GM19452 (cell line): ENCODE results near the gene SHROOM3.

Source experiments
- ATAC-seq: cut with Tn5 transposase; IDR thresholded peaks from one replicate; pipeline ENCODE4 v1.9.1; 2021; ENCODE audit not compliant: unreplicated experiment

Gene SHROOM3

DNA sequence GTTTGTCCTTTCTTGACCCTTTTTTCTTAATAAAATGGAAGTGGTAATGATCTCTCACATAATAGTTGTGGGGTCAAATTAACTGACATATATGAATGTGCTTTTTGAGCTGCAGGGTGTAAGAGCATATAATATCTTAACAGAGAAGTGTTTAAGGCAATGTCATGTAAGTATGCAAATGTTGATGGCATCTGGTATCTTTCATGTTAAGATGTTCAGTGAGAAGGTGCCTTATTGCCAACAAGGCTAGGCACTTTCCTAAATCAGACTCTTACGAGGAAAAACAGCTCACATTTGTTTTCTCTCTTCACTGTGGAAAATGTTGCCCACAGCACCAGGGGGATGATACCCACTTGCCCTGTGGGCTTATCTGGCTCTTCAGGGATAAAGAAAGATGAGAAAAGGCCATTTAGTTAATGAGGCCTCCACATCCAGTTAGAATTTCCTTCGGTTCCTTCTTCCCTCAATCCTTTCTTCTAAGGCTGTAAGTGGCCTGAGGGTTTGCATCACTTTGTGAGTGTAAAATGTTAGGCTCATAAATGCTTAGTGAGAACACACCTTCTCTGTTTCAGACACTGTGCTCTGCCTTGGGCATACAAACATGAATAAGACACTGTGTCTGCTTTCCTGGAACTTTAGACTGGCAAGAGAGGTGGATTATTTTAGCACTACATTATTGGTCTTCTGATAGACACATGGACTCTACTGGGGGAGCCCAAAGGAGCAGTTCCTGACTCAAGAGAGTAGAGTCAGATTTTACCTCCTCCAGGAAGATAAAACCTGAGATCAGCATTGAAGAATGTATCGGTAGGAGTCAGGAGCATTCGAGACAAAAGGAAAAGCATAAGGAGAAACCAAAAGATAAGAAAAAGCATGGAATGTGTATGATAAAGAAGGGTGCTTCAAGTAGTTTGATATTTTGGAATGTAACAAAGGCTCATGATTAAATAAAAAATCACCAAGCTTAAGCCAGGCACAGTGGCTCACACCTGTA lies 327.4 kb downstream of the SHROOM3 start:
- no peak for ATAC-seq

DNA sequence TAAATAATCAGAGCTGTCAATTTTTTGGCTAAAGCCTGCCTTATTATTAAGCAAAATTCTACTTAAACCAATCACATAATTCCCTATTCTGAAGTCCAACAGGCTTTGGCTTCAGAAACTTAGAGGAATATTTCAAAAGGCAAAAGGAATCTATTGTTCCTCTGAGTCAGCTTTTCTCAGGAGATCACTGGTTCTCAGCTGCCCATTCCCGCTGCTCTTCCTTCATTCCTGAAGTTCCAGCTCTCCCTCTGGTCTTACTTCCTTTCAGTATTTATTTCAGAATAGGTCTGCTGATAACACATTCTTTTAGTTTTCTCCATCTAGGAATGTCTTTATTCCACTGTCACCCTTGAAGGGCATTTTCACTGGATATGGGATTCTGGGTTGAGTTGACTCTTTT lies 329.2 kb downstream of the SHROOM3 start:
- no peak for ATAC-seq

GRCh38 chr4:76765473-76766183 lies 330.6 kb downstream of the SHROOM3 start:
- peak; percentile 70 for ATAC-seq

GRCh38 chr4:76767983-76768382 lies 333.0 kb downstream of the SHROOM3 start:
- ATAC-seq = no peak

DNA sequence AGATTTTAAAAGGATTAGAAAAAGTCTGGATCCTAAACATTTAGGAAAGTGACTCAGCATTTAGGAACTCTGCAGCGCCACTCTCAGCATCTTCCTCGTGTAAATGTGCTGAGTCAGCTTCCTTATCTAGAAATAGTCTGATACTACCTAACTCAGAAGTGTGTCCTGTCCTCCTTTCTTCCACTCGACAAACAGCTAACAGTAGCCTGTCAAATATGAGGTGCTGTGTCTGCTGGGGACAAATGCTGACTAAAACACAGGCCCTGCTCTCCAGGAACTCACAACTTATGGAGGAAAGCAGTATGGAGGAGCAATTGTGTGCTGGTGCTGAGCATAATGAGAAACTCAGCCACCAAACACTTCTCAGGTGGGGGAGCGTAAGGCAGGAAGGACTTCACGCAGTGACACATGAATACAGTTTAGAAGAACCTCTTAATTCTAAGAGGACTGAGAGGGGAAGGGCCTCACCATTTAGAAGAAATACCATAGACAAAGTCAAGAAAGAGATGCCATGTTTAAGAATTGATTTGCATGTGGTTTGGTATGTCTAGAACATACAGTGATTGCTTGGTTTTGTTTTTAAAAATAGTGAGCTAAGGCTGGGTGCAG lies 337.6 kb downstream of the SHROOM3 start:
- ATAC-seq = peak; percentile 57

DNA sequence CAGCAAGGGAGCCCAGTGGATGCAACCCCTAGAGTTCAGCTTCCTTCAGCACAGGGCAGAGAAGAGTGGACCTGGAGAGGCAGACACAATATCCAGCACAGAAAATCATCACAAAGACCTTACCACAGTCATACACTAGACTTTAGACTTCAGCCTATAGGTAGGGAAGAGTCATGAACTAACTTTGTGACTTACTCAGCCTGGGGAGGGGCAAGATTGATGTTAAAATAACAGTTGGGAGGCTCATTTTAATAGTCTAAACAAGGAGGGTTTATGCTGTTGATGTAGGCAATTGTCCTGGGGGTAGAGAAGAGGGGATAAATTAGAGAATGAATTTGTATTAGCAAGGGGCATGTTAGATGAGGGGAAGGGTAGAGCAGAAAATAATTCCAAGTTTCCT lies 338.7 kb downstream of the SHROOM3 start:
- ATAC-seq = no peak

GRCh38 chr4:76779740-76780459 lies 344.9 kb downstream of the SHROOM3 start:
- ATAC-seq = no peak

DNA sequence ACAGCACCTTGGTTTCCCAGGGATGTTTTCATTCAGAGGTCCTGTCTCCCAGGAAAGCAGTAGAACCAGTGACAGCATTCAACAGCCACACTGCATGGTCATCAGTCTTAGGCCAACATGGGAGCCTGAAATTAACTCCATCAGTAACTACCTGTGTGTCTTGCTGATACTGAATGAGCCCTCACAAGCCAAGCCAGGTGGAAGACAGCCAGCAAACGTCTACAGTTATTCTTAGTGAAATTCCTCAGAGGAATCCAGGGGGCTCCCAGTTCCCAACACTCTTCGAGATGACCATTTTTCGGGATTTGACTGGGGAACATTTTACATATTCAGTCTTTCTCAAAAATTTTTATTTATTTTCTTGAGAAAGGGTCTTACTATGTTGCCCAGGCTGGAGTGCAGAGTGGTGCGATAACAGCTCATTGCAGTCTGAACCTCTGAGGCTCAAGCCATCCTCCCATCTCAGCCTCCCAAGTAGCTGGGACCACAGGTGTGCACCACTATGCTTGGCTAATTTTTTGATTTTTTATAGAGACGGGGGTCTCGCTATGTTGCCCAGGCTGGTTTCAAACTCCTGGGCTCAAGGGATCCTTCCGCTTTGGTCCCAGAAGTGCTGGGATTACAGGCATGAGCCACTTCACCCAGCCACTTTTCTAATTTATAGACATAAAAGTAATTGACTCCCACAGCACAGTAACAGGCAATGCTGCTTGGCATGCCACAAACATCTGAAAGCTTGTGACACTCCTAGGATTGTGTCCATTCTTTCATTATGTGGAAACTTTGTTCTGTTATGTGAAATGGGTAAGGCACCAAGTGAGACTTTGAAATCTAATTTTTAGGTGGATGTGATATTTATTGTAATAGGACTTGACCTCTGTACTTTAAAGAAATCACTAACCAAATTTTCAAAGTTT lies 346.0 kb downstream of the SHROOM3 start:
- no peak for ATAC-seq

DNA sequence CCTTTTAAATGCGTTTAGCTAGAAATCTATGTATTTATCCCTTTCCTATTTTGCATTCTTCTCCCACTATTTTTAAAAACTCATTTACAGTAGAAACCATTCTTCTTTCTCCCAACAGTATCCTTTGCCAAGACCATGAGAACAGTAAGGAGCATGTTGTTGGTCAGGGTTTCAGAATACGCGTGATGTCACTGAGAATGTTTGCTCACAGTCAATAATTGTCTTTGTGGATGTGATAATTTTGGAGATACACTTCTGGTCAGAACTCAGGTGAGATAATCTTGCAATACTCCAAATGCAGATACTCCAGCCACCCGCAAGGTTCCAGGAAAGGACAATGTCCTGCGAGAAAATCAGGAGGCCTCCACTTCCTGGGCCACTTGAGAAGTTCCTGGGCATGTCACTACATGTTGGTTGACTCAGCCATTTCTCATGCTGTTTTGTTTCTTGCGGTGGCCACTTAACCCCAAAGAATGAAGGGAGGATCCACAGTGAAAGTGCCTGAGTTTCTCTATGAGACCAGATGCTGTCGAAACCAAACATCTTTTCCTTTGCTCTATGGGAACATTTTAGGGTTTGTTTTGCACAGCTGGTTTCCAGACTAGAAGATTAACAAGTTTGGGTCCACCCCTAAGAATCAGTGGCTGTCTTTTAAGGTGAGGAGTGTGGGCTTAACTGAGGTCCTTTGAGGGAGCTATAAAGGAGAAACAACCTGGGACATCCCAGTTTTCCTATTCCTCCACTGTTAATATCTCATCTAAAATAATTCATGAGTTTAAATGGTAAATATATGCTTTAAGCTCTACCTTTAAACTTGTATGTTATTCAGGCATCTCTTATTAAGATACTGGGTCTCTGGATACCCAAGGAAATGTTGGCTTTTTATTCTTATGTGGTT lies 346.9 kb downstream of the SHROOM3 start:
- ATAC-seq = peak; percentile 67

- no peak for ATAC-seq
Observed at GRCh38 chr4:76782837-76783236, 347.8 kb downstream of the SHROOM3 start.

GRCh38 chr4:76783836-76784235 lies 348.8 kb downstream of the SHROOM3 start:
- ATAC-seq = no peak

- ATAC-seq = no peak
Observed at GRCh38 chr4:76784237-76784636, 349.2 kb downstream of the SHROOM3 start.

- no peak for ATAC-seq
Observed at GRCh38 chr4:76787898-76788297, 352.9 kb downstream of the SHROOM3 start.

DNA sequence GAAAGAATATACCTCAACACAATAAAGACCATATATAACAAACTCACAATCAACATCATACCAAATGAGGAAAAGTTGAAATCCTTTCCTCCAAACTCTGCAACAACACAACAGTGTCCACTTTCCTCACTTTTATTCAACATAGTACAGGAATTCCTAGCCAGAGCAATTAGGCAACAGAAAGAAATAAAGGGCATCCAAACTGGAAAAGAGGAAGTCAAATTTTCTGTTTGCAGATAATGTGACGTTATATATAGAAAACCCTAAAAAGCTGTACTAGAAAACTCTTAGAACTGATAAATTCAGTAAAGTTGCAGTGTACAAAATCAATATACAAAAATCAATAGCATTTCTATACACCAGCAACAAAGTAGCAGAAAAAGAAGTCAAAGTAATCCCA lies 355.3 kb downstream of the SHROOM3 start:
- no peak for ATAC-seq

DNA sequence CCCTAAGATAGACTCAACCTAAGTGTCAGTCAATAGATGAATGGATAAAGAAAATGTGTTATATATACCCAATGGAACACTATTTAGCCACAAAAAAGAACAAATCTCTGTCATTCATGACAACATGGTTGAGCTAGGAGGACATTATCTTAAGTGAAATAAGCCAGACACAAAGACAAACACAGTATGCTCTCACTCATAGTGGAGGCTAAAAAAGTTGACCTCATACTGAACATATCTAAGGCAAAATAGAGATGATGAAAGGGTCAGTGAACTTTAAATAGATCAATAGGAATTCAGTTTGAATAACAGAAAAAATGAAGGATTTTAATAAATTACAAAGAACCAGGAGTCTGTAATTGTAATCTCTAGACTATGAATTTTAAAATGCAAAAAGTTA lies 356.4 kb downstream of the SHROOM3 start:
- ATAC-seq = no peak

DNA sequence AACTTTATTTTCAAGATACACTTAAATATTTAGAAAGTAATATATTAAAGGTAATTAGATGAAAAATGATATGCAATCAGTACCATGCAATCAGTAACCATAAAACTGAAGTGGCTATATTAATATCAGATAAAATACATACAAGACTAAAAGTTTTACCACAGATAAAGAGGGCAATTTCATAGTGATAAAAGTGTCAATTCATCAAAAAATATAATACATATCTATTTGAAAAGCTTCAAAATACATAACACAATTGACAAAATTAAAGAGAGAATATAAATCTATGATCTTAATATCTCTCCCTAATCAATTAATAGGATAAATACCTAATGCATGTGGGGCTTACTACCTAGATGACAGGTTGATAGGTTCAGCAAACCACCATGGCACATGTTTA lies 357.4 kb downstream of the SHROOM3 start:
- ATAC-seq = no peak

DNA sequence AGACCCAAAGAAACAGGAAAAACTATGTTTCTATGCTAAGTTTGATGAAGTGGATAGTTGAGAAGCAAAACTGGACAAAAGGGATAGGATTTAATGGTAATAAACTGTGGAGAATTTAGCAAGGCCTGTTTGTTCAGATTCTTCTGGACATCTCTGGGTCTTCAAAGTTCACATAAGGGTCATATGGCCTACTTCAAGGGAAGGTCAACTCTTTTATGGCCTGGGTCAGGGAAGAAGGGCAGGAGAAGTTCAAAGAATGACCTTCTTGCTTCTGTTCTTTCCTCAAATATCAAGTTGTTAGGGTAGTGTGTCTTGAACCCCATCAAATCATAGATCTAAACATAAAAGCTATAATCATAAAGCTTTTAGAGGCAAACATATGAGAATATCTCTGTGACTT lies 360.2 kb downstream of the SHROOM3 start:
- ATAC-seq = no peak

DNA sequence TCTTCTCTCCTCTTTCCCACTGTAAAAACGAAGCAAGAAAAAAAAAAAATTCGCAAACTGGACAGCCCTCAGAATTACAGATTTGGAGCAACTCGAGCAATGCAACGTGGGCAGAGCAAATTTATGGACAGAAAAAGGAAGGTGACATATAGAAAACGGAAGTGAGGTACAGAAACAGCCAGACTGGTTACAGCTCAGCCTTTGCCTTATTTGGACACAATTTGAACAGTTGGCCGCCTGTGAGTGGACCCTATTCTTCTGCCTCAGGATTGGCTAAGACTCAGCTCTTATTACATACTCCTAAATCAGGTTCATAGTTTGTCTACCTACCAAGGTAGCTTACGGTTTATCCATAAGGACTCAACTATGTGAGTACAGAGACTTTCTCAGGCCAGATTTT lies 364.1 kb downstream of the SHROOM3 start:
- ATAC-seq = no peak

GRCh38 chr4:76799718-76800117 lies 364.7 kb downstream of the SHROOM3 start:
- no peak for ATAC-seq
